ENCODE results near the gene GCGR. TPM values are rescaled to one million over a fixed set of nuclear protein-coding genes. Genes with fewer than 3 reads are reported as not detected.

Gene GCGR
- total and polyA plus RNA-seq, 2 experiments from 2014 or later: 0.17 to 0.23 TPM

GRCh38 chr17:81813861-81814683 is 10.1 kb downstream of the GCGR start:
- Histone ChIP-seq H3F3A (replicated peaks; ENCODE audit: low read depth) (peaks cover 3% of the 10 kb centered on the region; the same call in 1 of the 2 replicates), H3K4me1 (ENCODE audit: insufficient read depth) (no peaks in the 10 kb centered on the region; the same call in 1 of the 2 replicates), H3K9me2 (ENCODE audit: insufficient read depth) (no peaks in the 10 kb centered on the region), H2AFZ (no peak overlapping the region), H3K4me2 (no peak overlapping the region), H3K36me3 (ENCODE audit: insufficient read depth) (no peaks in the 10 kb centered on the region), H4K20me1 (replicated peaks; ENCODE audit: insufficient read depth) (no peaks in the 10 kb centered on the region), H3K27me3 (ENCODE audit: insufficient read depth) (no peaks in the 10 kb centered on the region), H3K4me3 (no peak overlapping the region), H3K27ac (ENCODE audit: low read depth) (no peak overlapping the region), H3K79me2 (replicated peaks; ENCODE audit: insufficient read depth) (no peaks in the 10 kb centered on the region)
- Mint-ChIP-seq H3K9me3 (peaks cover 4% of the 10 kb centered on the region), H3K27me3 (ENCODE audit: insufficient read depth, low read depth, poor library complexity) (peaks cover 9% of the 10 kb centered on the region), H3K27ac (no peak overlapping the region), H3K36me3 (ENCODE audit: low read depth) (no peaks in the 10 kb centered on the region; the same call in 2 of the 3 replicates), H3K4me1 (peaks cover under 1% of the 10 kb centered on the region), H3K4me3 (no peak overlapping the region)
- DNase-seq (ENCODE audit: low spot score) (no peak), ATAC-seq (no peak)
- TF ChIP-seq ETS1 (IDR thresholded peaks at IDR 0.05) (no peak), ZNF114 (CRISPR knock-in tag; IDR thresholded peaks at IDR 0.05) (no peak), ZNF331 (CRISPR knock-in tag; IDR thresholded peaks at IDR 0.05; ENCODE audit: low read depth) (no peak), EZH2 (IDR thresholded peaks at IDR 0.05; ENCODE audit: low read depth, unreplicated experiment) (no peak), ZNF462 (CRISPR knock-in tag; IDR thresholded peaks at IDR 0.05) (no peak), NANOG (IDR thresholded peaks at IDR 0.05; ENCODE audit: borderline replicate concordance) (no peak), POLR2AphosphoS5 (IDR thresholded peaks at IDR 0.05; ENCODE audit: low read depth) (no peak), CTCF (conservative IDR thresholded peaks at IDR 0.05; ENCODE audit: low read depth in 2 of 2) (no peak), CREB1 (CRISPR knock-in tag; IDR thresholded peaks at IDR 0.05; ENCODE audit: low read depth) (no peak), REST (IDR thresholded peaks at IDR 0.05; ENCODE audit: unreplicated experiment) (no peak), EZH2phosphoT487 (IDR thresholded peaks at IDR 0.05; ENCODE audit: unreplicated experiment) (no peak), STAT1 (IDR thresholded peaks at IDR 0.05; ENCODE audit: unreplicated experiment) (no peak), JUNB (IDR thresholded peaks at IDR 0.05; ENCODE audit: unreplicated experiment) (no peak)

Measured in GM23338 (cell line).